K562 (cell line): Measurements from ENCODE around the gene YEATS2.

Source experiments
- CEBPB ChIP-seq: fragments of 450-650 bp; IDR thresholded peaks from 2 replicates; pipeline ENCODE4 v1.6.1; 2016; ENCODE audit warnings: missing genetic modification characterization, missing compliant biosample characterization
- ELF4 ChIP-seq: fragments of 450-650 bp; formaldehyde crosslinking; IDR thresholded peaks from 2 replicates; pipeline ENCODE4 v1.4.0; 2022; ENCODE audit warnings: missing genetic modification characterization
- FOXA3 ChIP-seq, 2 experiments: fragments of 450-650 bp in 1 of 2; sonication (generic) in 1 of 2; formaldehyde crosslinking; IDR thresholded peaks in 1 of 2; conservative IDR thresholded peaks in 1 of 2; 2 replicates each; pipeline versions ENCODE4 v1.4.0 to v1.8.0; 2020 to 2022; ENCODE audit warnings: mild to moderate bottlenecking in 2 of 2, missing genetic modification reagents in 1 of 2
- FOXP1 ChIP-seq: sonication (generic); formaldehyde crosslinking; IDR thresholded peaks from 2 replicates; pipeline ENCODE4 v1.8.0; 2022; ENCODE audit warnings: mild to moderate bottlenecking, missing genetic modification reagents
- HINFP ChIP-seq: fragments of 450-650 bp; conservative IDR thresholded peaks from 2 replicates; pipeline ENCODE4 v1.6.1; 2016; ENCODE audit warnings: missing genetic modification characterization, low read depth, mild to moderate bottlenecking, control low read depth, missing compliant biosample characterization
- HNRNPK ChIP-seq: fragments of 200-400 bp; formaldehyde crosslinking; IDR thresholded peaks from one replicate; pipeline ENCODE4 v1.6.1; 2018; ENCODE audit warnings: mild to moderate bottlenecking, low read depth, low read length; ENCODE audit not compliant: poor library complexity, severe bottlenecking
- PRPF4 ChIP-seq: fragments of 200-400 bp; formaldehyde crosslinking; IDR thresholded peaks from one replicate; pipeline ENCODE4 v1.6.1; 2017; ENCODE audit warnings: low read length, low read depth, mild to moderate bottlenecking; ENCODE audit not compliant: insufficient read depth, poor library complexity, severe bottlenecking
- TBL1XR1 ChIP-seq, 2 experiments: IDR thresholded peaks; 2 replicates each; pipeline ENCODE4 v1.6.1; 2012; ENCODE audit warnings: improper control_type of control experiment in 2 of 2, low read length in 2 of 2, mild to moderate bottlenecking in 1 of 2

- no peak for TF ChIP-seq FOXA3 (CRISPR knock-in tag; conservative IDR thresholded peaks at IDR 0.05 in 1 of 2, IDR thresholded peaks at IDR 0.05 in 1 of 2)
- no peak for TF ChIP-seq ELF4 (CRISPR knock-in tag)
- TF ChIP-seq HNRNPK: no peak
- TF ChIP-seq CEBPB (tag): no peak
- TF ChIP-seq FOXP1 (CRISPR knock-in tag): no peak
- TF ChIP-seq PRPF4: no peak
- no peak for TF ChIP-seq TBL1XR1 (IDR thresholded peaks at IDR 0.05; ENCODE audit: low read length in 2 of 2)
- TF ChIP-seq HINFP (tag): no peak
Observed at GRCh38 chr3:183688874-183689273, 8.7 kb upstream of the YEATS2 start.
